PFSK-1 (cell line): ENCODE results near the gene PHLPP1.

Experiments used
- FOXP2 ChIP-seq: optimal IDR thresholded peaks from 2 replicates; pipeline ENCODE3; 2011; ENCODE audit warnings: borderline replicate concordance, control low read depth, inconsistent platforms; ENCODE audit not compliant: insufficient read depth; ENCODE audit errors: extremely low read length, extremely low read depth
- POLR2AphosphoS5 ChIP-seq: IDR thresholded peaks from 2 replicates; pipeline ENCODE4 v1.6.1; 2012; ENCODE audit warnings: low read depth, mild to moderate bottlenecking, control low read depth, low read length, moderate library complexity
- SIN3A ChIP-seq: IDR thresholded peaks from 2 replicates; pipeline ENCODE4 v1.6.1; 2012; ENCODE audit warnings: mild to moderate bottlenecking, low read length, moderate library complexity, borderline replicate concordance; ENCODE audit not compliant: insufficient read depth
- TAF1 ChIP-seq: IDR thresholded peaks from 2 replicates; pipeline ENCODE4 v1.6.1; 2012; ENCODE audit warnings: low read length, control low read depth, borderline replicate concordance; ENCODE audit not compliant: insufficient read depth
- TF ChIP-seq, protein P1 (sequence below), 2 experiments: IDR thresholded peaks; 2 replicates each; pipeline versions ENCODE4 v1.6.1 to v1.8.0; 2011 to 2012; ENCODE audit warnings: low read depth in 2 of 2, low read length in 2 of 2, control low read depth in 1 of 2, inconsistent platforms in 1 of 2, mild to moderate bottlenecking in 1 of 2, moderate library complexity in 1 of 2; ENCODE audit not compliant: insufficient read depth in 1 of 2

The PHLPP1 gene

DNA sequence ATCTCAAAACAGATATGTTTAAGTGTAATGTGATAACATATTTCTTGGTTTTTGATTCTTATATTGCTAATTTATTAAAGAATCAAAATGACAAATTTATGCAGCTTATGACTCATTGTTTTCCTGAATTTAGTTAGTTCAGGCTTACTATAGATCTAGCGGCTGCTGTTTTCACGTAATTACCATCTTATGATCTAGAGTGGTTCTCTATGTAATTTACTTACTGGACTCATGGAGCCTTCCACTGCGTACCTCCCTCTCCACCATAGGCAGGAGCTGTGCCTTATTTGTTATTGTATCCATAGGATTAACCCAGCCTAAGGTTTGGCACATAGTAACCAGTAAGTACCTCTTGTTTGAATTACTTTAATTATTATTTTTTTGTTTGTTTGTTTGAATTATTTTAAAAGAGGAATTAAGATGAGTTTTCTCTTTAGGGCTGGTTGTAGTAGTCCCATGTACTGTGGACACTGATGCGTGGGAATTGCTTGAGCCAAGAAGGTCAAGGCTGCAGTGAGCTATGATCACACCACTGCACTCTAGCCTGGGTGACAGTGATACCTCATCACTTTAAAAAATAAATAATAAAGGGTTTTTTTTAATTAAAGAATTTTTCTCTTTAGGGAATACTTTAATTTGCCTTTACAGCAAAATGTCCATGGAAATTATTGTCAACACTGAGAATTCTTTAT lies 165.5 kb downstream of the PHLPP1 start:
- TF ChIP-seq, protein P1, sequence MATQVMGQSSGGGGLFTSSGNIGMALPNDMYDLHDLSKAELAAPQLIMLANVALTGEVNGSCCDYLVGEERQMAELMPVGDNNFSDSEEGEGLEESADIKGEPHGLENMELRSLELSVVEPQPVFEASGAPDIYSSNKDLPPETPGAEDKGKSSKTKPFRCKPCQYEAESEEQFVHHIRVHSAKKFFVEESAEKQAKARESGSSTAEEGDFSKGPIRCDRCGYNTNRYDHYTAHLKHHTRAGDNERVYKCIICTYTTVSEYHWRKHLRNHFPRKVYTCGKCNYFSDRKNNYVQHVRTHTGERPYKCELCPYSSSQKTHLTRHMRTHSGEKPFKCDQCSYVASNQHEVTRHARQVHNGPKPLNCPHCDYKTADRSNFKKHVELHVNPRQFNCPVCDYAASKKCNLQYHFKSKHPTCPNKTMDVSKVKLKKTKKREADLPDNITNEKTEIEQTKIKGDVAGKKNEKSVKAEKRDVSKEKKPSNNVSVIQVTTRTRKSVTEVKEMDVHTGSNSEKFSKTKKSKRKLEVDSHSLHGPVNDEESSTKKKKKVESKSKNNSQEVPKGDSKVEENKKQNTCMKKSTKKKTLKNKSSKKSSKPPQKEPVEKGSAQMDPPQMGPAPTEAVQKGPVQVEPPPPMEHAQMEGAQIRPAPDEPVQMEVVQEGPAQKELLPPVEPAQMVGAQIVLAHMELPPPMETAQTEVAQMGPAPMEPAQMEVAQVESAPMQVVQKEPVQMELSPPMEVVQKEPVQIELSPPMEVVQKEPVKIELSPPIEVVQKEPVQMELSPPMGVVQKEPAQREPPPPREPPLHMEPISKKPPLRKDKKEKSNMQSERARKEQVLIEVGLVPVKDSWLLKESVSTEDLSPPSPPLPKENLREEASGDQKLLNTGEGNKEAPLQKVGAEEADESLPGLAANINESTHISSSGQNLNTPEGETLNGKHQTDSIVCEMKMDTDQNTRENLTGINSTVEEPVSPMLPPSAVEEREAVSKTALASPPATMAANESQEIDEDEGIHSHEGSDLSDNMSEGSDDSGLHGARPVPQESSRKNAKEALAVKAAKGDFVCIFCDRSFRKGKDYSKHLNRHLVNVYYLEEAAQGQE (IDR thresholded peaks at IDR 0.05; ENCODE audit: insufficient read depth in 1 of 2, low read depth in 2 of 2, low read length in 2 of 2), result no peak
- TF ChIP-seq FOXP2 (no peak), SIN3A (no peak), TAF1 (no peak), POLR2AphosphoS5 (no peak)

DNA sequence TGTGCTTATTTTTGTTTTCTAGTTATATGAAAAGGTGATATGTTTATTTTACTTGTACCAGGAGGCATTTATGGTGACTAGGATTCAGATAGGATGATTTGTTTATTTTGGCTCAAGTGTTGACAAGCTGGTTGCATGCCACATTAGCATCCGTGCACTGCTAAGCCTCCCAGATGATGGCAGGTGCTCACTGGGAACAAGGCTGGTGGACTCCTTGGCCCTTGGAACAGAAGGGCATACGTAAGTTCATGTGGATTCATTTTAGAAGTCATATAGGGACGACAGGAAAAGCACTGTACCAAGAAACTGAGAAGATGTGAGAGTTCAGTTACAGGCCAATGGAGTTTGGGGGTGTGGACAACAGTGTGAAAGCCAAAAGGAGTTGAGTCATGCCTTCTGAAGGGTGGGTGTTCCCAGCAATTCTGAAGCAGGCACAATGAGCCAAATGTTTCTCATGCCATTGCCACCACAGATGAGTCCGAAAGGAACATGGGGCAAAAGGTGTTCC lies 166.2 kb downstream of the PHLPP1 start:
- TF ChIP-seq, protein P1 (IDR thresholded peaks at IDR 0.05; ENCODE audit: insufficient read depth in 1 of 2, low read depth in 2 of 2, low read length in 2 of 2), result no peak
- no peak for TF ChIP-seq POLR2AphosphoS5
- TF ChIP-seq FOXP2, result peak; percentile 89
- no peak for TF ChIP-seq TAF1

- no peak for TF ChIP-seq SIN3A
- TF ChIP-seq, protein P1 (IDR thresholded peaks at IDR 0.05; ENCODE audit: insufficient read depth in 1 of 2, low read depth in 2 of 2, low read length in 2 of 2), result no peak
- no peak for TF ChIP-seq TAF1
- TF ChIP-seq POLR2AphosphoS5, result no peak
- no peak for TF ChIP-seq FOXP2
These were observed 168.8 kb downstream of the PHLPP1 start for GRCh38 chr18:62883937-62884735.

- TF ChIP-seq, protein P1 (IDR thresholded peaks at IDR 0.05; ENCODE audit: insufficient read depth in 1 of 2, low read depth in 2 of 2, low read length in 2 of 2), result no peak
- TF ChIP-seq POLR2AphosphoS5 (no peak), FOXP2 (no peak), SIN3A (no peak), TAF1 (no peak)
These were observed 170.5 kb downstream of the PHLPP1 start for GRCh38 chr18:62885804-62886203.
